RWPE1 (cell line): Measurements from ENCODE around the gene ZNF501.

ENCODE experiments used
- CTCF ChIA-PET: fragments of 350-600 bp; sonication (Branson Sonifier 250); formaldehyde crosslinking; extraction: SDS; loops from one replicate; lab custom pipeline; 2021; lab: Yijun Ruan, JAX
- POLR2A ChIA-PET: fragments of 400-600 bp; formaldehyde crosslinking; extraction: SDS; loops from one replicate; lab custom pipeline; 2020; ENCODE audit warnings: antibody characterized with exemption; ENCODE audit not compliant: low non-redundant PET; lab: Yijun Ruan, JAX
- DNase-seq: peaks from one replicate; pipeline ENCODE4 v3.0.0; 2012; ENCODE audit warnings: low spot score
- H3K27ac ChIP-seq: fragments of 450-650 bp; 2 replicates; pipeline ENCODE4 v1.5.1; 2017
- CTCF ChIP-seq: fragments of 450-650 bp; conservative IDR thresholded peaks from 2 replicates; pipeline ENCODE4 v1.5.1; 2017; ENCODE audit warnings: low read depth, mild to moderate bottlenecking

Gene ZNF501

GRCh38 chr3:44729384-44729910 is at the start of gene ZNF501:
ZNF501 (plus strand) TSS chr3:44729635; CDS start chr3:44734422, 4,787 bp downstream.
- peak; percentile 84 for DNase-seq
- ChIA-PET POLR2A (no interaction called here), CTCF (no interaction called here)
- TF ChIP-seq CTCF = no peak
- peak within 1 kb of the TSS; percentile 68 for H3K27ac ChIP-seq

- TF ChIP-seq CTCF = no peak
- no peak for DNase-seq
- CTCF ChIA-PET = no interaction called here
- POLR2A ChIA-PET = no interaction called here
- no peak overlapping the region for H3K27ac ChIP-seq
Measured at GRCh38 chr3:44680921-44681455, 48.4 kb upstream of the ZNF501 start.

- ChIA-PET POLR2A (no interaction called here), CTCF (no interaction called here)
- H3K27ac ChIP-seq = no peak overlapping the region
- TF ChIP-seq CTCF = no peak
- DNase-seq = no peak
Measured at GRCh38 chr3:44682182-44682896, 47.1 kb upstream of the ZNF501 start.

- CTCF ChIA-PET = no interaction called here
- POLR2A ChIA-PET = no interaction called here
- TF ChIP-seq CTCF = no peak
- peak; percentile 71 for DNase-seq
- H3K27ac ChIP-seq = peak overlapping the region; percentile 51
Measured at GRCh38 chr3:44685128-44685800, 44.2 kb upstream of the ZNF501 start.

- ChIA-PET CTCF (no interaction called here), POLR2A (no interaction called here)
- no peak for DNase-seq
- no peak for TF ChIP-seq CTCF
- no peak overlapping the region for H3K27ac ChIP-seq
Measured at GRCh38 chr3:44687898-44688297, 41.5 kb upstream of the ZNF501 start.

- peak within 1 kb of the TSS; percentile 66 for H3K27ac ChIP-seq
- ChIA-PET POLR2A (no interaction called here), CTCF (no interaction called here)
- 0 out of 2 replicates have a peak, but pooled peaks have one; percentile 19 for TF ChIP-seq CTCF
- peak; percentile 61 for DNase-seq
Measured at GRCh38 chr3:44712455-44713075, 16.9 kb upstream of the ZNF501 start, which contains the start of gene ZNF502. ZNF502 (plus strand) TSS chr3:44712660; CDS start chr3:44720262, 7,602 bp downstream.
